Esophagus muscularis mucosa (tissue), 3 donors: ENCODE data around the gene FRA10AC1.

Experiments used
- CTCF ChIP-seq, 3 experiments: fragments of 200-600 bp in 2 of 3; fragments of 450-650 bp in 1 of 3; sonication (generic) in 2 of 3; IDR thresholded peaks; one replicate each; pipeline ENCODE4 v1.5.1; 2017 to 2019; ENCODE audit warnings: antibody characterized with exemption in 3 of 3, mild to moderate bottlenecking in 2 of 3, moderate library complexity in 1 of 3
- POLR2A ChIP-seq: fragments of 450-650 bp; IDR thresholded peaks from one replicate; pipeline ENCODE4 v1.6.1; 2017; ENCODE audit warnings: antibody characterized with exemption, moderate library complexity, mild to moderate bottlenecking, low read depth

- TF ChIP-seq CTCF (IDR thresholded peaks at IDR 0.05) = no peak
- no peak for TF ChIP-seq POLR2A
Measured at GRCh38 chr10:93715345-93715744, 13.0 kb upstream of the FRA10AC1 start.
